Stimulated activated CD8-positive, alpha-beta memory T cell treated with anti-CD3 and anti-CD28 coated beads, Interleukin-7, amount 100 ng/mL, for 4 hours (primary cell): Measurements from ENCODE around the gene LAMA4.
"Not testable (repeated sequence)": the region's sequence is repeated elsewhere in the genome, so short reads cannot be mapped to it uniquely, and the experiment has no call there.

Source experiments
- DNase-seq, 2 donors: peaks; one replicate each; pipeline ENCODE4 v3.0.0-alpha.2; 2020; ENCODE audit warnings: low read depth in 2 of 2

The LAMA4 gene

GRCh38 chr6:112153926-112154607 is 100.3 kb downstream of the LAMA4 start:
- no peak for DNase-seq

GRCh38 chr6:112150363-112150762 is 104.0 kb downstream of the LAMA4 start:
- DNase-seq = no peak

- DNase-seq = no peak
Observed at GRCh38 chr6:112149719-112150263, 104.6 kb downstream of the LAMA4 start.

- no peak for DNase-seq
Observed at GRCh38 chr6:112149236-112149635, 105.1 kb downstream of the LAMA4 start.

DNA sequence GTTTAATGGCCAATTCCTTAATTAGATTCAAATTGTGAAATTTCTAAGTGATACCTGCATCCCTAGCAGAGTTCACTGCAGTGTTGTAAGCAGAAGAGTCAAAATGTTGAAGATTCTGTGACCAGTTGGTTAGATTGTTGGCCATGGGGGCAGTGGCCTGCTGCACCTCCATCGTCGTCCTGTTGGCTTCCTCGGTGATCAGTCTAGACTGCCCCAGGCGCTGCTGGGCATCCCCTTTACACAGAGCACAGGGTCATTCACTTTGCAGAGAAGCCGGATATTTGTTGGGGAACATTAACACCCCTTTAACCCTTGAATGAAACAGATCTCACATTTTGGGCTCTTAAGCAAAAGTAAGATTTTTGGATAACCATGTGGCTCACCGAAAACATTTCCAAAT is 106.3 kb downstream of the LAMA4 start:
- no peak for DNase-seq

- no peak for DNase-seq
Observed at GRCh38 chr6:112145080-112145573, 109.2 kb downstream of the LAMA4 start.

- no peak for DNase-seq
Observed at GRCh38 chr6:112144145-112144926, 110.0 kb downstream of the LAMA4 start.

DNA sequence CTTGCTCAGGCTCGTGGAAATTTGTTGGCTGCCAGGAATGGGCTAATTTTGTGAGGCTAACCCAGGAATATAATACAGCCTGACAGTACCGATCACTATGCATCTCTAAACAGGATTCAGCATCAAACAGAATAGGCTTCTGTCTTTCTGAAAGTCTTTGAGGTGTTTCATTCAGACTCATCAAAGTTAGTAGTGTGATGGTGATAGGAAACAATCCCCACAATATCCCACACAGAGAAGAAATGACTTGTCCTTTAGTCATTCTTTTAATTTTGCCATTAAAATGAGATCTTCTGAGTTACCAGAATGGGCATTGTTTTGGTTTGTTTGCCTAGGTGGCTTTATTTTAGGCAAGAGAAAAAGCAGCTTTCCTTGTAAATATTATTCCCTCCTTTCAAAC is 112.7 kb downstream of the LAMA4 start:
- no peak for DNase-seq

- DNase-seq = no peak
Observed at GRCh38 chr6:112139052-112139451, 115.3 kb downstream of the LAMA4 start.

DNA sequence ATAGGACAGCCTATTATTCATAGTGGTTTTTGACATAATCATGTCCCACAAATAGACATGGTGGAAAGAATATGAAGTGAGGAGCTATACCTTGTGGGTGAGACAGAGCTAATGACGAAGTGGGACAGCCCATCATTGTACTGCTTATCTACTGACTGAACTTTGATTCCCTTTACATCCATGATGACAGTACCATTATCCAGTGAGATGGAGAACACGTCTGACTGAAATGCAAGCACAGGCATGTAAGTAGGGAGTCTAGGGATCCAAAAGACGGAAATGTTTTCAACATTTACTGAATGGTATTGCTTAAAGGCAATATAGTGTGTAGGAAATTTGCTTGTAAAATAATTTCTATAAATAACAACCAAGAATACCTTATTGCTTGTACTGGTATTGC is 123.5 kb downstream of the LAMA4 start:
- DNase-seq = no peak

DNA sequence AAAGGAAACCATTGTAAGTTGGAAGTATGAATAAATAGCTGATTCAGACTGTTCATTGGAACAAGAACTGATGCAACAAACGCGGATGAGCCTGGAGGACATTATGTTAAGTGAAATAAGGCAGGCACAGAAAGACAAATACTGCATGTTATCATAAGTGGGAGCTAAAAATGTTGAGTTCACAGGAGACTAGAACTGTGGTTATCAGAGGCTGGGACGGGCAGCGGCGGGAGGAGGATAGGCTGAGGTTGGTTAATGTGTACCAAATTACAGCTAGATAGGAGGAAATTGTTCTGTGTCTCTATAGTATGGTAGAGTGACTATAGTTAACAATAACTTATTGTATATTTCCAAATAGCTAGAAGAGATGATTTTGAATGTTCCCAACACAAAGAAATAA is 126.2 kb downstream of the LAMA4 start:
- no peak for DNase-seq

DNA sequence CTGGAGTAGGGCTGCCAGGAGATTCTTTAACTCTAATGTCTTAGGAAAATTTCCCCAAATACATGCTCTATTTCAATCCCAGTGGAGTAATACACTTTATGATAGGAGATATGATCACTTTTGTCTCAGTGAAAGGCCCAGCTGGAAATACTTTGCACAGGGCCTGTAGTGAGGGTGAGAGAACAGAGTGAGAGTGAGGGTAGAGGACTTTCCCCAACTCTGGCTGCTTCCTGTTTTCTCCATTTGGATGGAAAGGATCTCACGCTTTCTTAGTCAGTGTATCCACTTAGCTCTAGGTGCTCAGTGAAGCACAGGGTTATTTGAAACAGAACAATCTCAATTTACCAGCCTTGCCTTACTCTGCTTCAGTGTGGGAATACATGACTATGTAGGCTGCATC is 130.4 kb downstream of the LAMA4 start:
- DNase-seq = no peak

DNA sequence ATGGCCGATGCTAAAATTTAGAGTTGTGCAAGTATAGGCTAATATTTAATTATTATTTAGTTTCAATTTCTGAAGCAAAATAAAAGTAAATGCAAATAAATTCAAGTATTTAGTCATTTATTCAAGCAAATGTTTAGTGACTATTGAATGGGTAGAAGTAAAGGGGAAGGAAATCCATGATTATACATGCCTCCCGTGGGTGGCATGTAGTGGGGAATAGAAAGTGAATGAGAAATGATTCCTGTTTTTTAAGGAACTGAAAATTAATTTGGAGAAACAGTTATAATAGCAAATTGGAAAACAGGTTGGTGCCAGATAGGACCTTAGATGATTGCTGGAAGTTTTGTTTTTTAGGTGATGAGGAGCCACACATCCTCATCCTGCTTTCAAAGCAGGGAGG is 131.6 kb downstream of the LAMA4 start:
- no peak for DNase-seq

- no peak for DNase-seq
Observed at GRCh38 chr6:112118034-112118433, 136.3 kb downstream of the LAMA4 start.

DNA sequence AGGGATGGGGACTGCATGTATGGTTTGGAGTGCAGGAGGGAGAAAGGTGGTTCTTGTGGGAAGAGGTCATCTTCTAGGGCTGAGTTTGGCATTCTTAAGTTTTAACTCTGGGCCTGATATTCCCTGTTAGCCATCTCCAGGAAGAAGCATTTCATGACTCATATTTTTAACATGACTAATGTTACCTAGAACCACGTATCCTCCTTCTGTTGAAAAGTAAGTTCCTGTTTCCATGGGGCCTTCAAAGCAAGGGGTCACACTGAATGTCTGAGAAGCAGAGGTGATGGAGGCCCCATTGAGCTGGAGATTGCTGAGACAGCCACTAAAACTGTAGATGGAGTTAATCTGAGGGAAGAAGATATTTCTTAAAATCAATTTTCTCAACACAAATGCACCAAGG is 136.8 kb downstream of the LAMA4 start:
- DNase-seq = no peak

DNA sequence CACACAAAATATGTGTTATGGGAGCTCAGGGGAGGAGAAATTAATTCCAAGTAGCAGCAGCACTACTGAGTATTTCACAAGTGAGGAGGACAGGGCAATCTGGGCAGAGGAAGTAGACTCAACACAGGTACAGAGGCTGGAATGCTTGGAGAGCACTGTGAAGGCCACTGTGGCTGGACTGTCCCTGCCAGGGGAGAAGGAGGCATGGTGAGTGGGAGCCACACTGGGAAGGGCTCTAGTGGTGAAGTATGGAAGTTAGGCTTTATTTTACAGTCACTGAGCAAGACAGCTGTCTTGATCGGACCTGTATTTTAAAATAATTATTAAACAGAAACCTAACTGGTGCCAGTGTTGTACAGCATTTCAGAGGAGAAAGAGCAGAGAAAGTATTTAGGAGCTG is 138.1 kb downstream of the LAMA4 start:
- DNase-seq = no peak

DNA sequence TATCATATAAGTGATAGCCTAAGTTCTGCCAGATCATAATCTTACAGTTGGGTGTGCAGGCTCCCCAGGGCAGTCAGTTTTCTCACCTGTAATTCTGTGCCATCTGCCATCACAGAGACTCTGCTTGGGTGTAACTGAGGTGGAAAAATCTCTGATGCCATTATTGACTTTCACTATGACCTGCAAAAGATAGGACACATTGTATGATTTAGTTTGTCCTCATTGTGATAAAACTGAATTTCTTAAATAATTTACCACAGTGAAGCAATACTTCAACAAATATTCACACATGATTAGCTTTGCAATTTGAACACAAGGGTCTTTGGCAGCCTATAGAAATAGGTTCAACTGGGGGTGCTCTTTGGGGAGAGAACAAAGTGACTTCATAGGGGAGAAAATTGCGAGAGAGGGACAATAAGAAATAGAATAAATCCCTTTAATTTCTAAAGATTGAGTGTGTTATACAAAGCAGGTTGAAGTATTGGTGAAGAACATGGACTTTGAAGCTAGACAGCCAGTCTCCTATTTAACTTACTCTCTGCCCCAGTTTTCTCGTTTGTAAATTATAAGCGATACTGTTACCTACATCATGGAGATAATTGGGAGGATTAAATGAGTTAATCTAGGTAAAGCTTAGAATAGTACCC is 139.7 kb downstream of the LAMA4 start:
- no peak for DNase-seq

DNA sequence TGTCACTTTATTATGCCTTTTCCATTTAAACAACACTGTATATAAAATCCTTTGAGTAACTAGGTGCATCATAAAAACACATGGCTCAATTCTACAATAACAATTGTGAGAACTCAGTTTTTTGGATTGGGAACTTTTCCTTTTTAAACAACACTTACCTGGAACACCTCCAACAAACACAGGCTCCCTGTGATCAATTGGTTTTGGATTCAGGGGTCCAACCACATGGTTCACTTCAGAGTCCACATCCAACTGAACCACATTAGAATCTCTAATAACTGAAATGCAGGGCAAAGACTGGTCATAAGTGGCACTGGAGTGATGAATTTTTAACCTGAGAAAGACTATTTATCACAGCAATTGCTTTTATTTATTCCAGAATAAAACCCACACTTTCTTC is 140.4 kb downstream of the LAMA4 start:
- no peak for DNase-seq

DNA sequence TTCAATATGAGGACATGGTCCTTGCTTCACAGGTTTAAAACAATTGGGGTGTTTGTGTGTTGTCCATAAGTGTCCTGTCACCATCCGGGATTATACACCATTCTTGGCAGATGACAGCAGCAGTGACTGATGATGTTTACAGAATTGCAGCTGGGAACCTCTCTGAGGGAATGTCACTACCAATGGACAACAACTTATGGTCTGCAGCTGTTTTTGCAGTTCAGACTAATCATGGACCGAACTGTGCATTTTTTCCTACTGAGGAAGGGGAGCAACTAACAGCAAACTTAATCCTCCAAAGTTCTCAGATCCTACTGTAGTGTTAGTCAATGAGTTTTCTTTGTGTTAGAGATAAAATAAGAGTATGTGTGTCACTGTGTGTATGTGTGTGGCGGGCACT is 140.9 kb downstream of the LAMA4 start:
- DNase-seq = no peak

DNA sequence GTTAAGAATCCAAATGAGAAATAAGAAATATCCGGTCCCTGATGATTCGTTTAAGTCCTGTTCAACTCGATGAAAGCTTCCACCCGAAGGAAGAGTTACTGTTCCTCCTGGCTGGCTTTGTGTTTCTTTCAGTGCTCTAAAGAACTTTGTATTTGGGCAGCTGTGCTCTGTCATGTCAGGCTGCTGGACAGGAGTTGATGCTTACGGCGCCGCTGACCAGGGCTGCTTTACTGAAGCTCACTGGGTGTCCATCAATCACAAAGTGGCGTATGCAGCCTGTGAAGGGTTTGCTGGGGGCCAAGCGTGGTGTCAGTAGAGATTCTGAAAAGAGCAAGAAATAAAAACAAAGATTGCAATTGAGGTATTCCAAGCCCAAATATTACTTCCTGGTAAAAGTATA is 145.1 kb downstream of the LAMA4 start:
- no peak for DNase-seq

- no peak for DNase-seq
Observed at GRCh38 chr6:112106562-112106961, 147.8 kb downstream of the LAMA4 start.

GRCh38 chr6:112106026-112106425 is 148.3 kb downstream of the LAMA4 start:
- DNase-seq = not testable (repeated sequence)

GRCh38 chr6:112100561-112100960 is 153.8 kb downstream of the LAMA4 start:
- DNase-seq = no peak
